GM12891 (cell line): ENCODE measurements around the gene TANC1.

ENCODE experiments used
- POLR2A ChIP-seq: IDR thresholded peaks from 2 replicates; pipeline ENCODE4 v1.6.1; 2011; ENCODE audit warnings: low read depth, low read length, control low read depth
- POLR2AphosphoS5 ChIP-seq: IDR thresholded peaks from 2 replicates; pipeline ENCODE4 v1.6.1; 2011; ENCODE audit warnings: low read depth, low read length, control low read depth
- POU2F2 ChIP-seq: IDR thresholded peaks from 2 replicates; pipeline ENCODE4 v1.6.1; 2011; ENCODE audit warnings: low read depth, mild to moderate bottlenecking, control low read depth, low read length, moderate library complexity
- SPI1 ChIP-seq: IDR thresholded peaks from 2 replicates; pipeline ENCODE4 v1.6.1; 2011; ENCODE audit warnings: low read depth, low read length, control low read depth
- TAF1 ChIP-seq: IDR thresholded peaks from 2 replicates; pipeline ENCODE4 v1.6.1; 2011; ENCODE audit warnings: low read depth, low read length, control low read depth

DNA sequence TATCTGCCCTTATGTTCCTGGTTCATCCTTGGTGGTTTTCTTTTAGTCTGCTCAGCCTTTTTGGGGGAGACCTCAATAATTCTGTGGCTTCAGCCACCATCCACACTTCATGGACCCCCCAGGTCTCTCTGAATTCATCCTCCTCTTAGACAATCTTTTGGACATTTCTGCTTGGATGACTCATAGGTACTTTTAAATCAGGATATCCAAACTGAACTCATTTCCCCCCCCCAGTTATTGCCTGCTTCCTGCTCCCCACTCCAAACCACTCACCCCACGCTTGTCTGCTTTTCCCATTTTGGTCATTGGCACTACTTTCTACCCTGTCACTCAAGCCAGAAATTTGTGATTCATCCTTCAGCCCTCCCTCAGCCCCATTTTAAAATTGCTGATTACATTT, 78.5 kb downstream of the TANC1 start:
- TF ChIP-seq POLR2A (no peak), SPI1 (no peak), TAF1 (no peak), POLR2AphosphoS5 (no peak), POU2F2 (no peak)
